Measurements from ENCODE around the gene POGZ. TPM values are rescaled to one million over a fixed set of nuclear protein-coding genes. Genes with fewer than 3 reads are reported as not detected.

POGZ gene
- total RNA-seq, 1 experiment from 2014 or later = 77.9 TPM

DNA sequence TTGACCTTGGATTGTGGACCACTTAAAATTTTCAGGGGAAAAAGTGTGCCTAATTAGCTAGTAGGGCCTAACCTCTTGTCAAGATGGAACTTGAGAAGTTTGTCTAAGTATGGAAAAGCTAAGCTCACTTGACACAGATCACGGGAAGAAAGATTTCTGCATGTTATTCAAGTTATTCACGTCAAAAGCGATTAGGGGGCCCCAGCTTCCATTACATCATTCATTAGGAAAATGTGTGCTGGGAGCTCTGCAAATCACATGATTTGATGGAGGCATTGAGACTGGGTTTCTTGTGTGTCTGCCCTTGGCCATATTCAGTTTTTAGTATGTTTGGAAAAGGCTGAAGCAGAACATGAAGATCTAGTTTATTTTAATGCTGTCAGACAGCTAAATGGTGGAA, 15.5 kb upstream of the POGZ start:
- Histone ChIP-seq H3K27me3 (ENCODE audit: low read length) (no peaks in the 10 kb centered on the region), H3K9ac (ENCODE audit: low read length) (no peak overlapping the region), H3K9me2 (replicated peaks; ENCODE audit: low read length) (no peaks in the 10 kb centered on the region), H3F3A (ENCODE audit: low read length, unreplicated experiment) (no peaks in the 10 kb centered on the region), H3K4me3 (ENCODE audit: low read length) (no peak overlapping the region), H3K9me3 (ENCODE audit: low read length) (no peaks in the 10 kb centered on the region), H3K79me2 (ENCODE audit: low read length) (no peaks in the 10 kb centered on the region), H3K4me1 (ENCODE audit: insufficient read depth, low read length) (no peaks in the 10 kb centered on the region), H3K4me2 (ENCODE audit: low read length) (no peak overlapping the region), H2AFZ (ENCODE audit: low read length) (0 out of 2 replicates have a peak overlapping the region, but pooled peaks have one; percentile 0), H4K20me1 (ENCODE audit: low read length) (no peaks in the 10 kb centered on the region), H3K27ac (ENCODE audit: low read length) (no peak overlapping the region), H3K36me3 (ENCODE audit: low read depth, low read length) (no peaks in the 10 kb centered on the region)
- no TSS peak for BruUV-seq (replicated peaks)
- intact Hi-C loops (cut with micrococcal nuclease) = no loop called here
- ChIA-PET CTCF (no interaction called here), POLR2A (ENCODE audit: unreplicated experiment) (interaction anchor here (0.6 to 0.9 kb wide), 3 partner anchors 11 to 46 kb away, joined by 3 to 9 read pairs (median 4); partner anchors contain the start of gene CGN)
- no peak for DNase-seq
- no peak for ATAC-seq
- TF ChIP-seq CTCF (conservative IDR thresholded peaks at IDR 0.05; ENCODE audit: low read depth, low read length) (no peak), EZH2 (IDR thresholded peaks at IDR 0.05; ENCODE audit: low read length, unreplicated experiment) (no peak), EZH2phosphoT487 (IDR thresholded peaks at IDR 0.05; ENCODE audit: borderline replicate concordance, low read length) (no peak)

GRCh38 chr1:151472856-151473731, 13.8 kb upstream of the POGZ start:
- Histone ChIP-seq H3K27me3 (ENCODE audit: low read length) (no peaks in the 10 kb centered on the region), H3K36me3 (ENCODE audit: low read depth, low read length) (no peaks in the 10 kb centered on the region), H3F3A (ENCODE audit: low read length, unreplicated experiment) (no peaks in the 10 kb centered on the region), H3K4me3 (ENCODE audit: low read length) (peak overlapping the region; percentile 41), H3K9me3 (ENCODE audit: low read length) (no peaks in the 10 kb centered on the region), H3K9me2 (replicated peaks; ENCODE audit: low read length) (no peaks in the 10 kb centered on the region), H3K27ac (ENCODE audit: low read length) (no peak overlapping the region), H2AFZ (ENCODE audit: low read length) (peak overlapping the region; percentile 85), H3K9ac (ENCODE audit: low read length) (peak overlapping the region; percentile 30; the same call in 1 of the 2 replicates), H3K79me2 (ENCODE audit: low read length) (no peaks in the 10 kb centered on the region), H3K4me2 (ENCODE audit: low read length) (peak overlapping the region; percentile 69), H4K20me1 (ENCODE audit: low read length) (no peaks in the 10 kb centered on the region), H3K4me1 (ENCODE audit: insufficient read depth, low read length) (no peaks in the 10 kb centered on the region)
- peak; percentile 43 for DNase-seq
- intact Hi-C loops (cut with micrococcal nuclease) = loop anchor here (1.0 kb wide), 1 partner anchor 14 kb away; the partner anchor contains the start of gene POGZ
- TF ChIP-seq CTCF (conservative IDR thresholded peaks at IDR 0.05; ENCODE audit: low read depth, low read length) (no peak), EZH2 (IDR thresholded peaks at IDR 0.05; ENCODE audit: low read length, unreplicated experiment) (no peak), EZH2phosphoT487 (IDR thresholded peaks at IDR 0.05; ENCODE audit: borderline replicate concordance, low read length) (no peak)
- POLR2A ChIA-PET (ENCODE audit: unreplicated experiment) = interaction anchor here (0.7 kb wide), 1 partner anchor 43 kb away, joined by 13 read pairs; no protein-coding TSS in a partner anchor
- no TSS peak for BruUV-seq (replicated peaks)
- ATAC-seq = peak; percentile 51
- CTCF ChIA-PET = interaction anchor here (0.6 kb wide), 1 partner anchor 52 kb away, joined by 3 read pairs; no protein-coding TSS in a partner anchor
